KOPT-K1 (cell line): ENCODE results near the gene HPCAL1.

Experiments used
- H3K27ac ChIP-seq: fragments of 200-600 bp; sonication (generic); 2 replicates; pipeline ENCODE4 v1.5.1; 2016; ENCODE audit warnings: antibody characterized with exemption, mild to moderate bottlenecking, low read depth, low read length; ENCODE audit not compliant: poor library complexity, severe bottlenecking
- H3K36me3 ChIP-seq: fragments of 200-600 bp; sonication (generic); 2 replicates; pipeline ENCODE4 v1.5.1; 2017; ENCODE audit warnings: antibody characterized with exemption, mild to moderate bottlenecking, low read length, moderate library complexity; ENCODE audit not compliant: insufficient read depth
- H3K9me3 ChIP-seq: fragments of 200-600 bp; sonication (generic); 2 replicates; pipeline ENCODE4 v1.5.1; 2017; ENCODE audit warnings: antibody characterized with exemption, low read length, mild to moderate bottlenecking; ENCODE audit not compliant: insufficient read depth, poor library complexity, severe bottlenecking

HPCAL1 gene

GRCh38 chr2:10300997-10301940 is 1.4 kb upstream of the HPCAL1 start:
- Histone ChIP-seq H3K27ac (peak overlapping the region; percentile 53), H3K9me3 (no peaks in the 10 kb centered on the region), H3K36me3 (no peaks in the 10 kb centered on the region)

- H3K27ac ChIP-seq: peak overlapping the region; percentile 53
- no peaks in the 10 kb centered on the region for H3K36me3 ChIP-seq
- no peaks in the 10 kb centered on the region for H3K9me3 ChIP-seq
Measured at GRCh38 chr2:10301941-10302478, 694 bp upstream of the HPCAL1 start.

DNA sequence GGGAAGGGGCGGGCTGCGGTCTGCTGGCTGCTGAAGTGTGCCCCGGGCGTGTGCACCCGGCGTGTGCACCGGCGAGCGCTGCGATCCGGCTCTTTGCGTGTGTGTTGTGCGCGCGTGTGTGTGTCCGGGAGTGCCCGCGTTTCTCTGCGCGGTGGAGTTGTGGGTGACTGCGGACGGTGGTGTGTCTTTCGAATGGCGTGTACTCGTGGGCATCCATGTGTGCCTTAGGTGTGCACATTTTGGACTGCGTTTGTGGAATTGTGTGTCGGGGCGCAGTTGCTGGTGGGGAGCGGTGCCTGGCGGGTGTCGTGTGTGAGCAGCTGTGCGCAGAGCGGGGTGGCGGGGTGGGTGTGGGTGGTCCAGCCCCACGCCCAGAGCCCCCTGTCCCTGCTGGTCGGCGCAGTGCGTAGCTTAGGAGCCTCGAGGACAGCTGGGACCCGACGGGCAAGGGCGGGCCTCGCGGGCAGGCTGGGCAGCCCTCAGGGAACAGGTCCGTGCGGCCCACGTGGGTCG is 533 bp downstream of the HPCAL1 start:
- Histone ChIP-seq H3K36me3 (no peaks in the 10 kb centered on the region), H3K9me3 (no peaks in the 10 kb centered on the region), H3K27ac (peak overlapping the region; percentile 41)

DNA sequence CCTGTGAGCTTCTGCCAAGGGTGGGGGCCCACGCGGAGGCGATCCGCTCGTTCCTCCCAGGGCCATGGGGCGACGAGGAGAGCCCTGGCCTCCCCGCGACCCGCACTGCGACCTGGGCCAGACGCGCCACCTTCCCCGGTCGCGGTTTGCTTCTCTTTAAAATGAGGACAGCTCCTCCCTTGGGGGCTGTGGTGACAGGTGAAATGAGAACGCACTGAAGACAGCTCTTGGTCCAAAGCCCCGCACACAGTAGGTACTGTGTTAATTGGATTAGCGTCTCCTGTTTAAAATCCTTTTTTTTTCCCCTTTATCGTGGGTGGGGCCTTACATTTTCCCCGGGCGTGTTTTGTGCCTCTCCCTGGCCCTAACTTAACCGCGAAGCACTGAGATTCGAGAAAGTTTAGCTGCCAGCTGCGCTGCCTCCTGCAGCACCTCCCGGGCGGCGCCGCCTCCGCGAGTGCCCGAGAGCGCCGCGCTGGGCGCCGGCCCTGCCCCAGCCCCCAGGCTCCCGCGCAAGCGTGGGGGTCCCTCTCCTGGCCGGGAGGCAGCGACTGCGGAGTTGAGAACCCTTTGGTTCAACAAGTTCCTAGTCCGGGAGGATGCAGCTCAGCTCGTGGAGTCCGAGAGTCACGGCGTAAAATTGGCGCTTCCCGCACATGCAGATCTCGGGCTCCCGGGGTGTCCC is 1.1 kb downstream of the HPCAL1 start:
- Histone ChIP-seq H3K36me3 (no peaks in the 10 kb centered on the region), H3K9me3 (no peaks in the 10 kb centered on the region), H3K27ac (peak overlapping the region; percentile 17)

DNA sequence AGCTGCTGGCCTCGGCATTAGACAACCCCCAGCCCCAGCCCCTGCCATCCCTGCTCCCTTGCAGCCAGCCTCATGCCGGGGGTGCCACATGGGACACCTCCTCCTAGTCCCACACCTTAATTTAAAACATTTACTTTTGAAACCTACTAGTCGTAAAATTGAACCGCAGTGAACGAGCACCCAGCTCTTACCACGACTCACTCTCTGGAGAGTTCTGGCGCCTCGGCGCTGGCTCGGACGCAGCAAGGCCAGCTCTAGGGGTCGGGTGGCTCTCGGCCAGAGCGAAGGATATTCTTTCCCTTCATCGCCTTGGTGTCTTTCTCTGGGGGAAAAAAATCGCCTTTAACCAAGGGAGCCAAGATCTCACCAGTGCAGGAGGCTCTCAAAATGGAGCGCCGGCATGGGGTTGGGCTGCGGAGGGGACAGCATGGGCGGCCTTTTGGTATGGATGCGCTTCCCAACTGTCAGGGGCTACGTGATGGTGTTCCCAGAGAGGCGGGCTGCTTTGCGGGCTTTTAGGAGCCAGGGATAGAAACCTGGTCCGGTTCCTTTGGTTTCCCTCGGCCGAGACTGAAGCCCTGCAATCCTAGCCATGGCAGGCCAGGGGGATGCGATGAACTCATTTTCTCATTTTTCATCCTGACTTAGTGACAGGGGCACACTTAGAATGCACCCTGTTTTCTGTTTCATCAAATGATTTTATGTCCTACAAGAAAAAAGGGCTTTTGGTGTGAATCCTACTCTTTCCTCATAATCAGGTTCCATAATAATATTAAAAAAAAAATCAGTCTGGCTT is 2.0 kb downstream of the HPCAL1 start:
- H3K27ac ChIP-seq: no peak overlapping the region
- no peaks in the 10 kb centered on the region for H3K36me3 ChIP-seq
- no peaks in the 10 kb centered on the region for H3K9me3 ChIP-seq

GRCh38 chr2:10305254-10305635 is 2.5 kb downstream of the HPCAL1 start:
- Histone ChIP-seq H3K36me3 (no peaks in the 10 kb centered on the region), H3K27ac (no peak overlapping the region), H3K9me3 (no peaks in the 10 kb centered on the region)

DNA sequence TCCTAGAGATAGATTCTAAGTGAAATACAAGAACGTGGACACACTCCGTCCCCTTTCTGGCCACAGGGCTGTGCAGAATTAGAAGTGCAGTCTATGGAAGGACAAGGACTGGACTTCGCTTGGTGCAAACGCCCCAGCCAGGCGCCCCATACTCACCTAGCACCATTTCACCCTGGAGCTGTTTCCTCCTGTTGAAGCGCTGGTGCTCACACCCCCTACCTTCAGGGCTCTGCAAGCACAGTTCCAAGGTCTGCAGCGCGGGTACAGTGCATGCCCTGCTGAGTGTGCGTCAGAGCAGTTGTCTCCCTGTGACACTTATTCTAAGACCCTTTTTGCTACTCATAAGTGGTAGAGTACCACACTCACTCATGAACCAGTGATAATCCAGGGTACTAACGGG is 3.0 kb downstream of the HPCAL1 start:
- H3K27ac ChIP-seq: no peak overlapping the region
- H3K36me3 ChIP-seq: no peaks in the 10 kb centered on the region
- no peaks in the 10 kb centered on the region for H3K9me3 ChIP-seq

DNA sequence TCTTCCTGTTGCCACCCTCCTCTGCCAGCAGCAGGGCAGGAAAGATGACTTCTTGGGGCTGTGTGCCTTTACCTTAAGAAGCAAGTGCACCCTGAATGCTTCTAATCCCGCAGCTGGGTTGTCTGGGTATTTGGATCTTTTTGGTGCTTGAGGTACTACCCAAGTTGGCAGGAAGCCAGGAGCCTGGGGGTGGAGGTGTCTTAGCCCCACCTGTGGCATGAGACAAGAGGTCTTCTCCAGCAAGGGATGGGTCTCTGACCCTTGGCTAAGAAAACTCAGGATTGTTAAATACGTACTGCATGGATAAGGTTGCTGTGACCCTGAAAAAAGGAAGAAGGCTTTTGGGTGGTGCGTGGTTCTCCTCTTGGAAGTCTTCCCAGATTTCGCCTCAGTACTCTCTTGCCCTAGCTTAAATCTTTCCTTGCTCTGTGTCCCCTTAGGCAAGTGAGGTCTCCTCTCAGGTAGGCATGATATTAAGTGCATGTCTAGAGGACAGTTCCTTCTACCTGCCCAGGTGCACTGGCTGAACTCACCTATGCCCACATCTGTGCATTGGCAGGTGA is 4.3 kb downstream of the HPCAL1 start:
- H3K9me3 ChIP-seq: no peaks in the 10 kb centered on the region
- no peak overlapping the region for H3K27ac ChIP-seq
- no peaks in the 10 kb centered on the region for H3K36me3 ChIP-seq

GRCh38 chr2:10307561-10308156 is 5.0 kb downstream of the HPCAL1 start:
- no peaks in the 10 kb centered on the region; the same call in 1 of the 2 replicates for H3K36me3 ChIP-seq
- H3K27ac ChIP-seq: no peak overlapping the region
- H3K9me3 ChIP-seq: no peaks in the 10 kb centered on the region

- no peaks in the 10 kb centered on the region for H3K9me3 ChIP-seq
- H3K36me3 ChIP-seq: no peaks in the 10 kb centered on the region; the same call in 1 of the 2 replicates
- H3K27ac ChIP-seq: no peak overlapping the region
Measured at GRCh38 chr2:10308866-10309265, 6.2 kb downstream of the HPCAL1 start.

DNA sequence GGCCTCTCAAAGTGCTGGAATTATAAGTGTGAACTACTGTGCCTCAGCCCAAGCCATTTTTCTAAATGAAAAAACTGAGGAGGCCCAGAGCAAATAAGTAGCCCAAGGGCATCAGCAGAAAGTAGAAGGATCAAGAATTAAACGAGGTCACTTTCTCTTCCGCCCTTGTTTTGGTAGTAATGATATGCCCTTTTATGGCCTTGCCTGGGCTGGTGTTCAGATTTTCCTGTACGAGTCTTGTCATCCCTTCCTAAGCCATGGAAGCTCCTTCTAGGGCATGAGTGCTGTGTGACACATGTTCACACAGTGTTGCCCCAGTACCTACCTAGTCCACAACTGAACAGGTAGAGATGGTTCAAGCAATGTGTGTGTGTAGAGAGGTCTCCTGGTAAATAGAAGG is 6.6 kb downstream of the HPCAL1 start:
- no peaks in the 10 kb centered on the region; the same call in 1 of the 2 replicates for H3K36me3 ChIP-seq
- no peaks in the 10 kb centered on the region for H3K9me3 ChIP-seq
- no peak overlapping the region for H3K27ac ChIP-seq

DNA sequence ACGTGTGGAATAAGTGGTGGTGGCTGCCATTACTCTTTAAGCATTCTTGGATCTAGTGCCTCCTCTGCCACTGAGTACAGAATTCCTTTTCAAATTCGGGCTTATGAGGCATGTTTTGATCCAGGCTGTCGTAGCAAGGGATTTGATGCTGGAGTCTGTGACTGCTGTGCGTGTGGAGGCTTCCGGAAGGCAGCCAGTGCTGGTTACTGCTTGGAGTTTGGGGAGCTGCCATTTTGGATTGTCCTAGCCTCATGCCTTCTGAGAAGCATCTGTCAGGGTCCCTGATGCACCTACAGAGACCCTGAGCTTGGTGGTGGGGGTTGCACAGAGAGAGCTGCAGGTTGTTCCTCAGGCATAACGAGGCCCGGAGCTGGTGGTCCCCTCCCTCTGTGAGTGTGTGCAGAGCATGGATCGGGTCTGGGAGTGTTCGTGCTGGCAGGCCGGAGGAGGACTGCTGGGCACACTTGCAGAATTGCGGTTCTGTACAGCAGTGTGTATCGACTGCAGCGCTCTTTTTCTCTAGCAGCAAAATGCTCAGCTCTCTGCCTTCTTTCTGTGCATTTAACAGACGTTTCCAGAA is 7.7 kb downstream of the HPCAL1 start:
- H3K9me3 ChIP-seq: no peaks in the 10 kb centered on the region
- H3K27ac ChIP-seq: no peak overlapping the region
- H3K36me3 ChIP-seq: no peaks in the 10 kb centered on the region; the same call in 1 of the 2 replicates

DNA sequence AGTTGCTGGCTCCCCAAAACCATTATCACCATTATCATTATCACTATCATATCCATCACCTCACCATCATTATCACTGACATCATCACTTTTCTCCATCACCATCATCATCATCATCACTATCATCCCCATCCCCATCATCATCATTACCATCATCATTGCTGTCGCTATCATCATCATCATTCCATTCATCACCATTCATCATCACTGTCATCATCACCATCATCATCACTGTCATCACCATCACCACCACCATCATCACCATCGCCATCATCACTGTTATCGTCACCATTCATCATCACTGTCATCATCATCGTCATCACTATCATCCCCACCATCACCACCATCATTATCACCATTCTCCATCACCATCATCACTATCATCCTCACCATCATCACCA is 9.0 kb downstream of the HPCAL1 start:
- Histone ChIP-seq H3K9me3 (no peaks in the 10 kb centered on the region), H3K27ac (no peak overlapping the region), H3K36me3 (no peaks in the 10 kb centered on the region; the same call in 1 of the 2 replicates)
